Measurements from ENCODE around the gene MMP25.

- no peak for TF ChIP-seq CTCF (IDR thresholded peaks at IDR 0.05)
- no peak for TF ChIP-seq POLR2A (IDR thresholded peaks at IDR 0.05)
Observed at GRCh38 chr16:3032624-3033023, 13.7 kb upstream of the MMP25 start.
